Keratinocyte (primary cell): Measurements from ENCODE around the gene GLT1D1. TPM values are rescaled to one million over a fixed set of nuclear protein-coding genes. Genes with fewer than 3 reads are reported as not detected.

Source experiments
- DNase-seq: peaks from one replicate; pipeline ENCODE4 v3.0.0-alpha.2; 2011; ENCODE audit warnings: low read depth, missing footprints, low spot score
- FAIRE-seq: peaks from 2 replicates; lab custom pipeline; 2011; peaks lifted over from hg19 to GRCh38; lab: Jason Lieb, UNC
- H2AFZ ChIP-seq: 2 replicates; pipeline ENCODE4 v1.6.0; 2012; ENCODE audit warnings: low read length, control low read depth, inconsistent platforms; ENCODE audit not compliant: control insufficient read depth
- H3K27ac ChIP-seq: 2 replicates; pipeline ENCODE4 v1.5.1; 2011; ENCODE audit warnings: low read length; ENCODE audit not compliant: control insufficient read depth, insufficient read depth
- H3K27me3 ChIP-seq: 3 replicates; pipeline ENCODE4 v1.6.0; 2011; ENCODE audit warnings: low read length; ENCODE audit not compliant: control insufficient read depth, insufficient read depth; ENCODE audit errors: extremely low read depth
- H3K36me3 ChIP-seq, 2 experiments: 2 replicates in 1 of 2; 3 replicates in 1 of 2; pipeline ENCODE4 v1.5.1; 2011; ENCODE audit warnings: low read length in 2 of 2, mild to moderate bottlenecking in 1 of 2; ENCODE audit not compliant: control insufficient read depth in 2 of 2, insufficient read depth in 2 of 2; ENCODE audit errors: extremely low read depth in 1 of 2
- H3K4me1 ChIP-seq: 3 replicates; pipeline ENCODE4 v1.5.1; 2011; ENCODE audit warnings: low read length; ENCODE audit not compliant: control insufficient read depth, insufficient read depth; ENCODE audit errors: extremely low read depth
- H3K4me2 ChIP-seq: 3 replicates; pipeline ENCODE4 v1.6.0; 2011; ENCODE audit warnings: low read depth, low read length; ENCODE audit not compliant: control insufficient read depth, insufficient read depth; ENCODE audit errors: extremely low read depth
- H3K4me3 ChIP-seq, 3 experiments: fragments of 200-600 bp in 1 of 3; sonication (generic) in 1 of 3; 2 replicates in 2 of 3; 3 replicates in 1 of 3; pipeline ENCODE4 v1.5.1; 2011 to 2016; ENCODE audit warnings: low read length in 3 of 3, mild to moderate bottlenecking in 3 of 3, control low read depth in 2 of 3, inconsistent platforms in 1 of 3, low read depth in 1 of 3, mixed read lengths in 1 of 3, mixed run types in 1 of 3, moderate library complexity in 1 of 3; ENCODE audit not compliant: control insufficient read depth in 2 of 3, insufficient read depth in 2 of 3; ENCODE audit errors: extremely low read depth in 1 of 3
- H3K79me2 ChIP-seq: 2 replicates; pipeline ENCODE4 v1.6.0; 2012; ENCODE audit warnings: low read length; ENCODE audit not compliant: control insufficient read depth, insufficient read depth
- H3K9ac ChIP-seq: 3 replicates; pipeline ENCODE4 v1.6.0; 2011; ENCODE audit warnings: low read length; ENCODE audit not compliant: control insufficient read depth, insufficient read depth; ENCODE audit errors: extremely low read depth
- H3K9me1 ChIP-seq: 3 replicates; pipeline ENCODE4 v1.6.0; 2011; ENCODE audit warnings: low read length; ENCODE audit not compliant: control insufficient read depth, insufficient read depth; ENCODE audit errors: extremely low read depth
- H3K9me3 ChIP-seq: 2 replicates; pipeline ENCODE4 v1.5.1; 2012; ENCODE audit warnings: low read depth, low read length; ENCODE audit not compliant: control insufficient read depth
- H4K20me1 ChIP-seq: 3 replicates; pipeline ENCODE4 v1.6.0; 2011; ENCODE audit warnings: low read length; ENCODE audit not compliant: control insufficient read depth, insufficient read depth; ENCODE audit errors: extremely low read depth
- EZH2 ChIP-seq: IDR thresholded peaks from one replicate; pipeline ENCODE4 v1.6.1; 2012; ENCODE audit warnings: inconsistent platforms, mild to moderate bottlenecking, low read length, moderate library complexity
- dilution Hi-C: fragments of 300-500 bp; cut with MboI; formaldehyde crosslinking; loops from one replicate; pipeline ENCODE4 v1.7.0; 2020; ENCODE audit warnings: low sequenced_read_pairs; ENCODE audit not compliant: extremely low pct_ligation_motif_present
- polyA plus RNA-seq, 5 experiments: library from polyadenylated mRNA; depleted of rRNA in 3 of 5; stranded (reverse) in 3 of 5; stranded (forward) in 1 of 5; unstranded in 1 of 5; fragments of >200 nt; gene quantifications; 1 replicate in 1 of 5; 2 replicates in 3 of 5; 3 replicates in 1 of 5; pipeline versions ENCODE4 v1.2.1 to v1.2.3, GENCODE V29; 2011 to 2012; ENCODE audit warnings: missing spikeins in 2 of 5, low read depth in 1 of 5, low replicate concordance in 1 of 5
- TF ChIP-seq, protein P1 (sequence below), 3 experiments: IDR thresholded peaks in 1 of 3; conservative IDR thresholded peaks in 1 of 3; optimal IDR thresholded peaks in 1 of 3; 2 replicates in 2 of 3; 3 replicates in 1 of 3; pipeline versions ENCODE3 to v1.5.1; 2011; ENCODE audit warnings: low read length in 3 of 3, mild to moderate bottlenecking in 3 of 3, moderate library complexity in 2 of 3, control low read depth in 1 of 3, inconsistent platforms in 1 of 3; ENCODE audit not compliant: insufficient read depth in 2 of 3; ENCODE audit errors: extremely low read depth in 1 of 3

The GLT1D1 gene
- polyA plus RNA-seq, 1 donor (not counting 4 experiments of a cell fraction or from before 2014, with no cell fraction given) = not detected

DNA sequence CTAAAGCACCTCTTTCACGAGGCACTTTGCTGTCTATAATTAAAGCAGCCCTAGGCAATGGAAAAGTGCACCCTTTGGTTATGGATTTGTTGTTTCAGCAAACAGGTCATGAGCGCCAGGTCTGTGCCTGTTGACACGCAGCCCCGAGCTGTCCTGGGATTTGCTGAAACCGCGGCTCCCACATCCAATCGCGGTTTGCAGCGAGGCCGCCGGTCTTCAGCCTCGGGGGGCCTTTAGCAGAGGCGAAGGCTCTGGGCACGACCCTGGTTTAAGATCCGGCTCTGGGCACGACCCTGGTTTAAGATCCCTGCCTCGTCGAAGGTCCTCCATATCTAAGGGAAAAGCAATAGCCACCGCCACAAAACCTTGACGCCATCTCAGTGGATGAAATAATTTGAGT, 79.2 kb downstream of the GLT1D1 start:
- no peaks in the 10 kb centered on the region for H3K9me1 ChIP-seq
- FAIRE-seq = no peak

GRCh38 chr12:128933039-128933438, 79.8 kb downstream of the GLT1D1 start:
- FAIRE-seq = no peak
- no peaks in the 10 kb centered on the region for H3K9me1 ChIP-seq
- dilution Hi-C loops = no loop called here
- H3K4me3 ChIP-seq = no peak overlapping the region
- no peak overlapping the region for H2AFZ ChIP-seq
- no peaks in the 10 kb centered on the region for H4K20me1 ChIP-seq
- no peak for DNase-seq
- H3K4me2 ChIP-seq = no peak overlapping the region
- H3K9me3 ChIP-seq = peaks cover 3% of the 10 kb centered on the region
- no peak overlapping the region for H3K27ac ChIP-seq
- TF ChIP-seq, protein P1, sequence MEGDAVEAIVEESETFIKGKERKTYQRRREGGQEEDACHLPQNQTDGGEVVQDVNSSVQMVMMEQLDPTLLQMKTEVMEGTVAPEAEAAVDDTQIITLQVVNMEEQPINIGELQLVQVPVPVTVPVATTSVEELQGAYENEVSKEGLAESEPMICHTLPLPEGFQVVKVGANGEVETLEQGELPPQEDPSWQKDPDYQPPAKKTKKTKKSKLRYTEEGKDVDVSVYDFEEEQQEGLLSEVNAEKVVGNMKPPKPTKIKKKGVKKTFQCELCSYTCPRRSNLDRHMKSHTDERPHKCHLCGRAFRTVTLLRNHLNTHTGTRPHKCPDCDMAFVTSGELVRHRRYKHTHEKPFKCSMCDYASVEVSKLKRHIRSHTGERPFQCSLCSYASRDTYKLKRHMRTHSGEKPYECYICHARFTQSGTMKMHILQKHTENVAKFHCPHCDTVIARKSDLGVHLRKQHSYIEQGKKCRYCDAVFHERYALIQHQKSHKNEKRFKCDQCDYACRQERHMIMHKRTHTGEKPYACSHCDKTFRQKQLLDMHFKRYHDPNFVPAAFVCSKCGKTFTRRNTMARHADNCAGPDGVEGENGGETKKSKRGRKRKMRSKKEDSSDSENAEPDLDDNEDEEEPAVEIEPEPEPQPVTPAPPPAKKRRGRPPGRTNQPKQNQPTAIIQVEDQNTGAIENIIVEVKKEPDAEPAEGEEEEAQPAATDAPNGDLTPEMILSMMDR (optimal IDR thresholded peaks at IDR 0.05 in 1 of 3, IDR thresholded peaks at IDR 0.05 in 1 of 3, conservative IDR thresholded peaks at IDR 0.05 in 1 of 3; ENCODE audit: extremely low read depth in 1 of 3, insufficient read depth in 2 of 3, low read length in 3 of 3) = no peak
- no peak for TF ChIP-seq EZH2
- H3K9ac ChIP-seq = no peak overlapping the region
- H3K27me3 ChIP-seq = no peaks in the 10 kb centered on the region
- H3K36me3 ChIP-seq = no peaks in the 10 kb centered on the region
- no peaks in the 10 kb centered on the region for H3K79me2 ChIP-seq
- no peaks in the 10 kb centered on the region for H3K4me1 ChIP-seq

More for the DNA sequence above, 79.2 kb downstream of the GLT1D1 start:
- Histone ChIP-seq H3K4me2 (no peak overlapping the region), H3K27me3 (no peaks in the 10 kb centered on the region), H3K4me3 (no peak overlapping the region), H3K9ac (no peak overlapping the region), H3K9me3 (peaks cover 3% of the 10 kb centered on the region), H2AFZ (no peak overlapping the region), H3K27ac (no peak overlapping the region), H3K4me1 (no peaks in the 10 kb centered on the region), H3K36me3 (no peaks in the 10 kb centered on the region), H3K79me2 (no peaks in the 10 kb centered on the region), H4K20me1 (no peaks in the 10 kb centered on the region)
- TF ChIP-seq, protein P1 (optimal IDR thresholded peaks at IDR 0.05 in 1 of 3, IDR thresholded peaks at IDR 0.05 in 1 of 3, conservative IDR thresholded peaks at IDR 0.05 in 1 of 3; ENCODE audit: extremely low read depth in 1 of 3, insufficient read depth in 2 of 3, low read length in 3 of 3) = no peak
- no peak for TF ChIP-seq EZH2
- no peak for DNase-seq
- dilution Hi-C loops = no loop called here
